ENCODE data around the gene RIOK2.

RIOK2 gene

DNA sequence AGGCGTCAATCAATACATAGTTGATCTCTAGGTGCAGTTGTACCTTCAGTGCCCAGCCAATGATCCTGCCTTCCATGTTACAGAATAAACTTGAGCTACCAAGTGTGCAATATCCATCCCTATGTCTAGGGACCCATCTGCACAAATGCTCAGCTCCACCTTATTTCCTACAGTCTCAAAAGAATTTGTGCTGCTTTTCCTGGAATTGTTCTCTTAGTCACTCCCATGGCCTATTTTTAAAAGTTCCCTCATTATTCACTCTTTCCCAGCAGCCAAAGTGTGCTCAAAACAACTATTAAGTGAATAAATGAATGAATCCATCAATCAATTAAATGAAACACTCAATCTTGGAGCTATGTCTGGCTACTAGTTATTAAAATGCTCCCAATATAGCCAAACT is 55.3 kb downstream of the RIOK2 start:
- H3K27ac ChIP-seq = no peak overlapping the region
- no peak for TF ChIP-seq ZFX (IDR thresholded peaks at IDR 0.05; ENCODE audit: borderline replicate concordance)
- TF ChIP-seq, protein P1, sequence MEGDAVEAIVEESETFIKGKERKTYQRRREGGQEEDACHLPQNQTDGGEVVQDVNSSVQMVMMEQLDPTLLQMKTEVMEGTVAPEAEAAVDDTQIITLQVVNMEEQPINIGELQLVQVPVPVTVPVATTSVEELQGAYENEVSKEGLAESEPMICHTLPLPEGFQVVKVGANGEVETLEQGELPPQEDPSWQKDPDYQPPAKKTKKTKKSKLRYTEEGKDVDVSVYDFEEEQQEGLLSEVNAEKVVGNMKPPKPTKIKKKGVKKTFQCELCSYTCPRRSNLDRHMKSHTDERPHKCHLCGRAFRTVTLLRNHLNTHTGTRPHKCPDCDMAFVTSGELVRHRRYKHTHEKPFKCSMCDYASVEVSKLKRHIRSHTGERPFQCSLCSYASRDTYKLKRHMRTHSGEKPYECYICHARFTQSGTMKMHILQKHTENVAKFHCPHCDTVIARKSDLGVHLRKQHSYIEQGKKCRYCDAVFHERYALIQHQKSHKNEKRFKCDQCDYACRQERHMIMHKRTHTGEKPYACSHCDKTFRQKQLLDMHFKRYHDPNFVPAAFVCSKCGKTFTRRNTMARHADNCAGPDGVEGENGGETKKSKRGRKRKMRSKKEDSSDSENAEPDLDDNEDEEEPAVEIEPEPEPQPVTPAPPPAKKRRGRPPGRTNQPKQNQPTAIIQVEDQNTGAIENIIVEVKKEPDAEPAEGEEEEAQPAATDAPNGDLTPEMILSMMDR (IDR thresholded peaks at IDR 0.05) = no peak

DNA sequence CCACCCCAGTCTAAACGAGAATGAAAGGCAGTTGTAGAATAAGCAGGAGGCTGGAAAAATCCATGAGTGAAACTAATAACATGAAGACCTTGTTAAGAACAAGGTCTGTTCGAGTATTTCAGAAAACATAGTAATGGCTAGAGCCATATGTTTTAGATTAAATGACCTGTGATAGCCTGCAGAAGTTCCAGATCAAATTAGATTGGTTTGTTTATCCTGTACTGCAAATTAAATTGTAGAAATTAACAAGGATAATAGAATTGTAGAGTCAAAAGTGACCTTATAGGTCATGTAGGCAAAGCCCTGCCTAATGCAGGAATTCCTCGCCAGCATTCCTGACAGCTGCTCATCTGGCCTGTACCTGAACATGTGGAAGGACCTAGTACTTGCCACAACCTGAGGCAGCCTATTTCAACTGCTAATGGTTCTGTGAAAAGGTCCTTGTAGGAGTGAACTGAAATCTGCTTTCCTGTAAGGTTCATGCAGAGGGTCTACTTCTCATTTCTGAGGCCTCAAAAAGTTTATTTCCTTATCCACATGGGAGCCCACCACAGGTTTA is 57.8 kb downstream of the RIOK2 start:
- H3K27ac ChIP-seq = no peak overlapping the region
- TF ChIP-seq, protein P1 (IDR thresholded peaks at IDR 0.05) = no peak
- TF ChIP-seq ZFX (IDR thresholded peaks at IDR 0.05; ENCODE audit: borderline replicate concordance) = no peak

DNA sequence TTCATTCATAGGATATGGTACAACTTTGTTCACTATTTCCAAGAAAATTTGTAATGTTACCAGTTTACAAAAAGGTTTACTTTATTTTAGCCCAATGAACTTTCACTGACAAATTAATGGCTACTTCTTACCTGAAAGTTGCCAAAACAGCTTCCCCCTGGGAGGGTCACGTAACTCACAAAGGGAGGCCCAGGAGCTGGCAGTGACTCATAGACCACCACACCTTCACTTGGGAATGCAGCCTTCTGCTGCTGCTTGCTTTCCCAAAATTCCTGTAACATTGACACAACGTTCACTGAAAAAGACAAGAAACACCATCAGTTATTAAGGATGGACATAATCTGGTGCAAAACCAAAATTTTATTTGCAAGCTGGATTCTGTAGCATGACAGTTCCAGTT is 58.7 kb downstream of the RIOK2 start:
- TF ChIP-seq, protein P1 (IDR thresholded peaks at IDR 0.05) = no peak
- no peak for TF ChIP-seq ZFX (IDR thresholded peaks at IDR 0.05; ENCODE audit: borderline replicate concordance)
- no peak overlapping the region for H3K27ac ChIP-seq

DNA sequence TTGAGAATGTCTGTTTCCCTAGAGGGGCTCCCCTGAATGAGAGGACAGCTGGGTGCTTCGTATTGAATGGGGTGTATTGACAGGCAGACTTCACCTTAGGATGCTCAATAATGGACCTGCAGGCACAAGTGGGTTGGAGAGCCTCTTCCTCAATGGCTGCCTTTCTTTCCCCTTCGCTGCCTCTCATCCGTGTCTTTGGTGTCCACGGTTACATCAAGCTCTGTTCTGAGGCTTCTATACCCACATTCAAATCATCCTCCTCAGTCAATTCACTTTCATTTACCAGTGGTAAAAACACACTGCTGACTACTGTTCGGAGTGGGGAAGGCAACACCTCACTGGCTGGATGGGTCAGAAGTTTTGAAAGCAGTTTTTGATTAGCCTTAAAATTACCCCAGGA is 61.2 kb downstream of the RIOK2 start:
- no peak overlapping the region for H3K27ac ChIP-seq
- TF ChIP-seq ZFX (IDR thresholded peaks at IDR 0.05; ENCODE audit: borderline replicate concordance) = no peak
- TF ChIP-seq, protein P1 (IDR thresholded peaks at IDR 0.05) = no peak

DNA sequence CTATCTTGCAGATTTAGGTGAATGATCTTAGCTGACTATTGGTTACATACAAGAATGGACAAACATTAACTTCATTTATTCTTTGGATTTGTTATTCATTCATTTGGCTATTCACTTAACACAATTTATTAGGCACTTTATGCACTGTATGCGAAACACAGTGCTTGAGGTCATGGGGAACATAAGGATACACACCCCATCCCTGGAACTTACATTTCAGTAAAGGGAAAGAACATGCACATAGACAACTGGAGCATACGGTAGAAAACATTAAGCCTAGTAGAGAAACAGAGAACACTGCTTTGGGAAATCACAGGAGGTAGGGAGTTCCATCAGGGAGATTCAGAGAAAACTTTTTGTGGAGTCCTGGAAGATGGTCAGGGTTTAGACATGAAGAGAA is 62.9 kb downstream of the RIOK2 start:
- H3K27ac ChIP-seq = no peak overlapping the region
- TF ChIP-seq, protein P1 (IDR thresholded peaks at IDR 0.05) = no peak
- TF ChIP-seq ZFX (IDR thresholded peaks at IDR 0.05; ENCODE audit: borderline replicate concordance) = no peak

DNA sequence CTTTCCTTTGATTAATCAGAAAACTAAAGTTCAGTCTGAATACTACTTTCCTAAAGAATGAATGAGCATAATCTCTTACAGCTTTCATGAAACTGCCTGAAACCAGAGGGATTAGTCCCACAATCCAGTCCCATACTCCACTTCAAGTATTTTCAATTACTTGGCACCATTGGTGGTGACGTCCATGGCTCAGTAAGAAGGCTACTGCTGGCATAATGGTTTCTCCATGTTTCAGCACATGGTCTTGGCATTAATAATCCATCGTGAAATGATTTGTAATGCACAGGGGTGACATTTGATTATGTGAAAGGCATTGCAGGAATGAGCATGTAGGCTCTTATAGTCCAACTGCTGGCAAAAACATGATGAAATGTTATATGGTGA is 64.0 kb downstream of the RIOK2 start:
- no peak overlapping the region for H3K27ac ChIP-seq
- TF ChIP-seq, protein P1 (IDR thresholded peaks at IDR 0.05) = no peak
- no peak for TF ChIP-seq ZFX (IDR thresholded peaks at IDR 0.05; ENCODE audit: borderline replicate concordance)

DNA sequence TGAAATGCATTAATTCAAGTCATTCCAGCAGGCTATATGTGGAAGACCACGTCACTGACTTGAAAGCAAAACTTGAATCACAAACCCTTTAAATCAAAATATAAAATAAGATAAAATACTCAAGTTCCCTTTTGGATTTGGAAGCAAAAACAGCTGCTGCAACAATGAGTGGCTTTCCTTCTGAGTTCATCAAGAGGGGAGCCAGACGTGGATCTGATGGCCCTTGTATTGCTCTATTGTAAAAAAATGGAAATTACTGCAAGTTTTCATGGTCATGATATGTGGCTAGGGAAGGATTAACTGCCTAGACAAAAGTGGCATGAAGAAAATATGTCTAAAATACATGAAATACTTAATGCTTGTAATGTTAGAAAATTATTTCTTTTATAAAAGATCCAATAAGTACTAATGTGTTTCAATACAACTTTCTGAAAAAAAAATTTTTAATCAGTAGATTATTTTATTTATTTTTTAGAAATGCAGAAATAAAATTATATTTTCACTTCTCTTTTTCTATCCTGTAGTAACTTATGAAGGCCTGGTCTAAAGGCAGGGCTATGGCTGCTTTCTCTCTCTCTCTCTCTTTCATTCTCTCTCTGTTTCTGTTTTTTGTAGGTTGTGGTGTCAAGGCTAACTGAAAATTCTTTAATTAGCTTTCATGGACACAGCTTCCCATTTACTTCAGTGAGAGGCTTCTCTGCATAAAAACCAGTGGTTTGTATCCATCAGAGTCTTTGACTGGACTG is 64.6 kb downstream of the RIOK2 start:
- H3K27ac ChIP-seq = no peak overlapping the region
- TF ChIP-seq ZFX (IDR thresholded peaks at IDR 0.05; ENCODE audit: borderline replicate concordance) = no peak
- TF ChIP-seq, protein P1 (IDR thresholded peaks at IDR 0.05) = no peak

Data from 22Rv1 (cell line).